ENCODE measurements around the gene STIM1.
"Not testable (repeated sequence)": the region's sequence is repeated elsewhere in the genome, so short reads cannot be mapped to it uniquely, and the experiment has no call there.

Gene STIM1

GRCh38 chr11:4026389-4026788 is 170.9 kb downstream of the STIM1 start:
- H3K4me1 ChIP-seq, result no peaks in the 10 kb centered on the region
- H3K4me3 ChIP-seq, result no peak overlapping the region
- no peaks in the 10 kb centered on the region for H3K9me3 ChIP-seq
- H3K27me3 ChIP-seq (ENCODE audit: low read depth), result no peaks in the 10 kb centered on the region
- no peaks in the 10 kb centered on the region for H3K36me3 ChIP-seq (replicated peaks)
- DNase-seq (ENCODE audit: low spot score in 2 of 2), result no peak
- in situ Hi-C loops (cut with MboI; ENCODE audit: low sequenced_read_pairs), result no loop called here

- Histone ChIP-seq H3K36me3 (replicated peaks) (no peaks in the 10 kb centered on the region), H3K27me3 (ENCODE audit: low read depth) (no peaks in the 10 kb centered on the region)
- in situ Hi-C loops (cut with MboI; ENCODE audit: low sequenced_read_pairs), result no loop called here
Measured at GRCh38 chr11:4027746-4028145, 172.3 kb downstream of the STIM1 start.

GRCh38 chr11:4030197-4030596 is 174.7 kb downstream of the STIM1 start:
- in situ Hi-C loops (cut with MboI; ENCODE audit: low sequenced_read_pairs), result no loop called here
- Histone ChIP-seq H3K27me3 (ENCODE audit: low read depth) (no peaks in the 10 kb centered on the region), H3K36me3 (replicated peaks) (no peaks in the 10 kb centered on the region), H3K4me3 (no peak overlapping the region), H3K9me3 (no peaks in the 10 kb centered on the region), H3K4me1 (no peaks in the 10 kb centered on the region)
- DNase-seq (ENCODE audit: low spot score in 2 of 2), result no peak

More at GRCh38 chr11:4027746-4028145, 172.3 kb downstream of the STIM1 start:
- Histone ChIP-seq H3K4me1 (no peaks in the 10 kb centered on the region), H3K9me3 (no peaks in the 10 kb centered on the region), H3K4me3 (no peak overlapping the region)
- DNase-seq (ENCODE audit: low spot score in 2 of 2), result no peak

GRCh38 chr11:4032097-4032496 is 176.6 kb downstream of the STIM1 start:
- Histone ChIP-seq H3K9me3 (no peaks in the 10 kb centered on the region), H3K27me3 (ENCODE audit: low read depth) (no peaks in the 10 kb centered on the region), H3K36me3 (replicated peaks) (no peaks in the 10 kb centered on the region), H3K4me1 (no peaks in the 10 kb centered on the region), H3K4me3 (no peak overlapping the region)
- in situ Hi-C loops (cut with MboI; ENCODE audit: low sequenced_read_pairs), result no loop called here
- DNase-seq (ENCODE audit: low spot score in 2 of 2), result no peak

- no peaks in the 10 kb centered on the region for H3K9me3 ChIP-seq
- H3K4me3 ChIP-seq, result no peak overlapping the region
- H3K4me1 ChIP-seq, result no peaks in the 10 kb centered on the region
- no peaks in the 10 kb centered on the region for H3K27me3 ChIP-seq (ENCODE audit: low read depth)
- DNase-seq (ENCODE audit: low spot score in 2 of 2), result no peak
- H3K36me3 ChIP-seq (replicated peaks), result no peaks in the 10 kb centered on the region
- in situ Hi-C loops (cut with MboI; ENCODE audit: low sequenced_read_pairs), result no loop called here
Measured at GRCh38 chr11:4035985-4036384, 180.5 kb downstream of the STIM1 start.

- H3K36me3 ChIP-seq (replicated peaks), result no peaks in the 10 kb centered on the region
- H3K9me3 ChIP-seq, result no peaks in the 10 kb centered on the region
- no peaks in the 10 kb centered on the region for H3K27me3 ChIP-seq (ENCODE audit: low read depth)
- no peak overlapping the region for H3K4me3 ChIP-seq
- H3K4me1 ChIP-seq, result no peaks in the 10 kb centered on the region
- DNase-seq (ENCODE audit: low spot score in 2 of 2), result no peak
- in situ Hi-C loops (cut with MboI; ENCODE audit: low sequenced_read_pairs), result no loop called here
Measured at GRCh38 chr11:4039011-4039410, 183.5 kb downstream of the STIM1 start.

GRCh38 chr11:4040461-4040860 is 185.0 kb downstream of the STIM1 start:
- Histone ChIP-seq H3K4me3 (no peak overlapping the region), H3K9me3 (no peaks in the 10 kb centered on the region), H3K36me3 (replicated peaks) (no peaks in the 10 kb centered on the region), H3K27me3 (ENCODE audit: low read depth) (no peaks in the 10 kb centered on the region), H3K4me1 (no peaks in the 10 kb centered on the region)
- in situ Hi-C loops (cut with MboI; ENCODE audit: low sequenced_read_pairs), result no loop called here
- no peak for DNase-seq (ENCODE audit: low spot score in 2 of 2)

- in situ Hi-C loops (cut with MboI; ENCODE audit: low sequenced_read_pairs), result no loop called here
- H3K36me3 ChIP-seq (replicated peaks), result no peaks in the 10 kb centered on the region
- no peak overlapping the region for H3K4me3 ChIP-seq
- no peaks in the 10 kb centered on the region for H3K27me3 ChIP-seq (ENCODE audit: low read depth)
- no peak for DNase-seq (ENCODE audit: low spot score in 2 of 2)
- H3K4me1 ChIP-seq, result no peaks in the 10 kb centered on the region
- no peaks in the 10 kb centered on the region for H3K9me3 ChIP-seq
Measured at GRCh38 chr11:4041731-4042391, 186.4 kb downstream of the STIM1 start.

GRCh38 chr11:4044976-4045646 is 189.6 kb downstream of the STIM1 start:
- no peak for DNase-seq (ENCODE audit: low spot score in 2 of 2)
- H3K4me1 ChIP-seq, result no peaks in the 10 kb centered on the region
- in situ Hi-C loops (cut with MboI; ENCODE audit: low sequenced_read_pairs), result no loop called here
- no peaks in the 10 kb centered on the region for H3K9me3 ChIP-seq
- H3K27me3 ChIP-seq (ENCODE audit: low read depth), result no peaks in the 10 kb centered on the region
- H3K4me3 ChIP-seq, result no peak overlapping the region
- H3K36me3 ChIP-seq (replicated peaks), result no peaks in the 10 kb centered on the region

GRCh38 chr11:4048340-4048739 is 192.9 kb downstream of the STIM1 start:
- Histone ChIP-seq H3K27me3 (ENCODE audit: low read depth) (no peaks in the 10 kb centered on the region), H3K36me3 (replicated peaks) (no peaks in the 10 kb centered on the region), H3K9me3 (no peaks in the 10 kb centered on the region), H3K4me3 (no peak overlapping the region), H3K4me1 (no peaks in the 10 kb centered on the region)
- no peak for DNase-seq (ENCODE audit: low spot score in 2 of 2)
- in situ Hi-C loops (cut with MboI; ENCODE audit: low sequenced_read_pairs), result no loop called here

- no peaks in the 10 kb centered on the region for H3K9me3 ChIP-seq
- no peaks in the 10 kb centered on the region for H3K27me3 ChIP-seq (ENCODE audit: low read depth)
- H3K4me1 ChIP-seq, result no peaks in the 10 kb centered on the region
- H3K4me3 ChIP-seq, result no peak overlapping the region
- in situ Hi-C loops (cut with MboI; ENCODE audit: low sequenced_read_pairs), result no loop called here
- DNase-seq (ENCODE audit: low spot score in 2 of 2), result no peak
- no peaks in the 10 kb centered on the region for H3K36me3 ChIP-seq (replicated peaks)
Measured at GRCh38 chr11:4049006-4049405, 193.5 kb downstream of the STIM1 start.

- no peaks in the 10 kb centered on the region for H3K27me3 ChIP-seq (ENCODE audit: low read depth)
- in situ Hi-C loops (cut with MboI; ENCODE audit: low sequenced_read_pairs), result no loop called here
- H3K4me1 ChIP-seq, result no peaks in the 10 kb centered on the region
- no peak overlapping the region for H3K4me3 ChIP-seq
- DNase-seq (ENCODE audit: low spot score in 2 of 2), result no peak
- no peaks in the 10 kb centered on the region for H3K9me3 ChIP-seq
- H3K36me3 ChIP-seq (replicated peaks), result no peaks in the 10 kb centered on the region
Measured at GRCh38 chr11:4050138-4050537, 194.7 kb downstream of the STIM1 start.

- DNase-seq (ENCODE audit: low spot score in 2 of 2); H3K36me3 ChIP-seq (replicated peaks); H3K4me3 ChIP-seq; in situ Hi-C loops (cut with MboI; ENCODE audit: low sequenced_read_pairs); H3K9me3 ChIP-seq; H3K27me3 ChIP-seq (ENCODE audit: low read depth); H3K4me1 ChIP-seq: not testable (repeated sequence)
Measured at GRCh38 chr11:4053200-4053599, 197.7 kb downstream of the STIM1 start.

GRCh38 chr11:4054643-4055042 is 199.2 kb downstream of the STIM1 start:
- Histone ChIP-seq H3K27me3 (ENCODE audit: low read depth) (no peaks in the 10 kb centered on the region), H3K4me3 (no peak overlapping the region)
- in situ Hi-C loops (cut with MboI; ENCODE audit: low sequenced_read_pairs), result no loop called here

More at GRCh38 chr11:4054643-4055042, 199.2 kb downstream of the STIM1 start:
- Histone ChIP-seq H3K36me3 (replicated peaks) (no peaks in the 10 kb centered on the region; the same call in 1 of the 2 replicates), H3K4me1 (no peaks in the 10 kb centered on the region), H3K9me3 (no peaks in the 10 kb centered on the region)
- no peak for DNase-seq (ENCODE audit: low spot score in 2 of 2)
